HL-60 (cell line): ENCODE measurements around the gene GOLT1A.

ENCODE experiments used
- CTCF ChIP-seq: IDR thresholded peaks from one replicate; pipeline ENCODE4 v1.5.1; 2011; ENCODE audit warnings: low read length, control low read depth, inconsistent platforms; ENCODE audit not compliant: insufficient read depth
- REST ChIP-seq: IDR thresholded peaks from 2 replicates; pipeline ENCODE4 v1.6.1; 2012; ENCODE audit warnings: low read depth; ENCODE audit not compliant: insufficient replicate concordance

- TF ChIP-seq CTCF (no peak), REST (no peak)
Measured at GRCh38 chr1:204171751-204172178, 42.0 kb downstream of the GOLT1A start.
